Measurements from ENCODE around the gene MYB.

The MYB gene

DNA sequence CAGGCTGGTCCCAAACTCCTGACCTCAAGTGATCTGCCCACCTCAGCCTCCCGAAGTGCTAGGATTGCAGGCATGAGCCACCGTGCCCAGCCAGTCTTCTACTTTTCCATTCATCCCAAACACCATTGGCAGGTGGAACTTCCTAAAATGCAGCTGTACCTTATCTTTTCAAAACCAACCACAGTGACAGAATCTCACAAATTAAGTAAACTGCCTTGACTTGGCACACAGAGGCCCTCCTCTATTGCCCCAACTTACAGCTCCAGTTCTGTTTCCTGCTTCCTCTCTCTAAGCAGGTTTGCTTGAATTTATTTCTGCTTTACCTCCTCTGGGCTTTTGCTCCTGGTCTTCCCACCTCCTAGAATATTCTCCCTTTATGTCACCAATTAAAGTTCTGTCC lies 7.6 kb downstream of the MYB start:
- DNase-seq (ENCODE audit: low read depth in 3 of 3): no peak

- no peak for DNase-seq (ENCODE audit: low read depth in 3 of 3)
Measured at GRCh38 chr6:135189344-135189743, 8.2 kb downstream of the MYB start.

GRCh38 chr6:135191508-135192255 lies 10.6 kb downstream of the MYB start:
- DNase-seq (ENCODE audit: low read depth in 3 of 3): no peak

DNA sequence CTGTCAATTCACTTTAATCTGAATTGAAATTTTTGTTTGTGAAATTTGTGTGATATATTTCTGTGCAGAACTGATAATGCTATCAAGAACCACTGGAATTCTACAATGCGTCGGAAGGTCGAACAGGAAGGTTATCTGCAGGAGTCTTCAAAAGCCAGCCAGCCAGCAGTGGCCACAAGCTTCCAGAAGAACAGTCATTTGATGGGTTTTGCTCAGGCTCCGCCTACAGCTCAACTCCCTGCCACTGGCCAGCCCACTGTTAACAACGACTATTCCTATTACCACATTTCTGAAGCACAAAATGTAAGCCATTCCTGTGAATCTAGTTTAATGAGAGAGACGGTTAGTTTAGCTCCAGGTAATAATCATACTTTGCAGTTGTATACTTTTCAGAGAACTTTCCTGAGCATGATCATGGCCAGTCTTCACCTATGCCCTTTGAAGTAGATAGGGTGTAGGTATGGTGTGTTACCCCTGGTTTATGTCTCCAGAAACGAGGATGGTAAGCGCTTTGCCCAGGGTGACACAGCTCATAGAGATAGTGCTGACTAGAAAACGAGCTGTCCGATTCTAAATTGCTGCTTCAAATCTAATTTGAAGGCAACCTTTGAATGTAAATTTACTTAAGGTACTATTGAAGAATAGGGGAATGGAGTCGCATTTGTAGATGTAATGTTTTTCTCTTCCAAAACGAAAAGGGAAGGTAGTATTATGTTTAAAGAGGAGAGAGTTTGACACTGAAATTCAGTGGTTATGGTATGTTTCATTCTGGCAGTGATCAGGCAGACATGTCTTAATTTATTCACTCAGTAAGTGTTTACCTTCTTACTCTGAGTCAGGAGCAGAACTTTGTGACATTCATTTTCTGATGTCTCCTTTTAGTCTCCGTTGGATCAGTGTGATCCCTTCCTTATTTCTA lies 11.4 kb downstream of the MYB start:
- DNase-seq (ENCODE audit: low read depth in 3 of 3): no peak

GRCh38 chr6:135193221-135193620 lies 12.1 kb downstream of the MYB start:
- no peak for DNase-seq (ENCODE audit: low read depth in 3 of 3)

DNA sequence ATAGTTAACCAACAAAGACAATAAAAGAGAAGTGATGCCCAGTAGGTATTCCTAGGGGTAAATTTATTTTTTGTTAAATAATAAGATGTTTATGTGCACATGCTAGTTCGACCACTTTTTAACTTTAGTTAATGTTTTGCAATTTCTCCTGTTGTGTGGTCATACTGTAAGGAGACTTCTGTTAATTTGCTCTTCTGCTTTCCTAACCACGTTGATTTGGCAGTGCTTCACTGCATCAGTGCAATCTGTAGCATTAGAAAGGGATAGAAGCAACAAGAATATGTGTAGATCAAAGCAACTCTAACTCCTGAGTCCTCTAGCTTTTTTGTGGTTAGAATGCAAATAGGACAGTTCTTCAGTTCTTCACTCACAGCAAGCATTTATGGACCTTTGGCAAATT lies 13.9 kb downstream of the MYB start:
- no peak for DNase-seq (ENCODE audit: low read depth in 3 of 3)

GRCh38 chr6:135195522-135195921 lies 14.4 kb downstream of the MYB start:
- DNase-seq (ENCODE audit: low read depth in 3 of 3): no peak

DNA sequence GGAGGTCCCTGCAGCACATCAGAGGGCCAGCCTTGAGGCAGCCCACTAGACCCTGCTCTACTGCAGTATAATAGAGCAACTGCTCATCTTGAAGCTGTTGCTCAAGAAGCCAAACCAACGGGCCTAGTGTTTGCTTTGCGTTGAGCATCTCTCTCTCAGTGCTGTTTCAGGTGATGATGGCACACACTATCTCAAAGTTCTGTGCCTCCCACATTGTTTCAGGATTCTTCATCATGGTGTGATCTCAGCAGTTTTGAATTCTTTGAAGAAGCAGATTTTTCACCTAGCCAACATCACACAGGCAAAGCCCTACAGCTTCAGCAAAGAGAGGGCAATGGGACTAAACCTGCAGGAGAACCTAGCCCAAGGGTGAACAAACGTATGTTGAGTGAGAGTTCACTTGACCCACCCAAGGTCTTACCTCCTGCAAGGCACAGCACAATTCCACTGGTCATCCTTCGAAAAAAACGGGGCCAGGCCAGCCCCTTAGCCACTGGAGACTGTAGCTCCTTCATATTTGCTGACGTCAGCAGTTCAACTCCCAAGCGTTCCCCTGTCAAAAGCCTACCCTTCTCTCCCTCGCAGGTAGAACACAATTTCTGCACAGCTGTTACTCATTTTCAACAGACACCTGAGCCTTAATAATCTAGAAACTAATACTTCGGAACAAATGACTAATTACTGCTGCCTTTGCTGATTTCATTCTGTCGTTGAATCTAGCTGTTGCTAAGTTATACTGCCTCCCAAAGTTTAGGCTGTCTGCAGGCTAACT lies 15.8 kb downstream of the MYB start:
- peak in 1 of 3 donors; percentile 20 for DNase-seq (ENCODE audit: low read depth in 3 of 3)

DNA sequence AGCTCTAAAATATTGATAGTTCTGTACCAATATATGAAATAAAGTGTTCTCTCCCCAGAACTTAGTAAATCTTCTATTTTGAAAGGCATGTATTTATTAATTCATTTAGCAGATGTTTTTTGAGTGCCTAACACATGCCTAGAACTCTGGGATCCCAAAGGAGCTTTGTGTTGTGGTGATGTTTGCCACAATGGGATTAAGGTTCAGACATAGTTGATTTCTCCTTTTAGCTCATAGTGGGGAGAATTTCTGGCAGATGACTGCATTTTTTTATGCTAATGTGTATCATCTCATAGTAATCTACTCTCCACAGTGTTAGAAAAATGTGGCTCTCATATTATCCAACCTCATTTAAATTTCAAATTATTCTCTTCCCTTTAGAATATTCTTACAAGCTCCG lies 21.7 kb downstream of the MYB start:
- DNase-seq (ENCODE audit: low read depth in 3 of 3): no peak

- no peak for DNase-seq (ENCODE audit: low read depth in 3 of 3)
Measured at GRCh38 chr6:135204951-135205350, 23.8 kb downstream of the MYB start.

GRCh38 chr6:135209803-135210202 lies 28.7 kb downstream of the MYB start:
- DNase-seq (ENCODE audit: low read depth in 3 of 3): no peak

DNA sequence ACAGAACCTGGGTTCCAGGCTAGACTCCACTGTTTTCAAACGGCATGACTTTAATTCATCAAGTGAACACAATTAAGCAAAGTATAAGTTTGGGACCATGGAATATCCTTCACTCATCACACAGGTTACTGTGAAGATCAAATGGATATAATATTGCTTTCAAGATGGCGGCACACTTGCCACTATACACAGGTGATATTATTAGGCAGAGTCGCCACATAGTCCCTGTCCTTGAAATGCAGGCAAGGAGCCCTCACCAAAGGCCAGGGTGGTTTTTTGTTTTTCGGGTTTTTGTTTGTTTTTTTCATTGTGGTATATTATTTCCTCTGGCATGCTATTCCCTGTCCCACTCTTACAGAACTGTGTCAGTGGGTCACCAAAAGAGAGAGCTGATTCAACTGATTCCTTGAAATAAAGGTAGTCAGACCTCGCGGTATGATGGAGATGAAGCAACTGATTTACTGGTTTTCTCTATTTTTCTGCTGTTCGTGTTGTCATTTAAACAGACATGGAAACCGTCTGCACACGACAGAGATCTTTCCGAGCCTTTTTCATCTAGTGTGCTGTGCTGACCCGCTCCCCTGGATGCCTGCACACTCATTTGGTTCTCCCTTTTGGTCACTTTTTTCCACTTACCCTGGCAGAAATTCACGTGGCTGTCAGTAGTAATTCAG lies 29.7 kb downstream of the MYB start:
- DNase-seq (ENCODE audit: low read depth in 3 of 3): no peak

GRCh38 chr6:135211306-135211702 lies 30.2 kb downstream of the MYB start:
- DNase-seq (ENCODE audit: low read depth in 3 of 3): no peak

GRCh38 chr6:135212020-135212806 lies 31.1 kb downstream of the MYB start:
- no peak for DNase-seq (ENCODE audit: low read depth in 3 of 3)

- no peak for DNase-seq (ENCODE audit: low read depth in 3 of 3)
Measured at GRCh38 chr6:135212935-135213334, 31.8 kb downstream of the MYB start.

DNA sequence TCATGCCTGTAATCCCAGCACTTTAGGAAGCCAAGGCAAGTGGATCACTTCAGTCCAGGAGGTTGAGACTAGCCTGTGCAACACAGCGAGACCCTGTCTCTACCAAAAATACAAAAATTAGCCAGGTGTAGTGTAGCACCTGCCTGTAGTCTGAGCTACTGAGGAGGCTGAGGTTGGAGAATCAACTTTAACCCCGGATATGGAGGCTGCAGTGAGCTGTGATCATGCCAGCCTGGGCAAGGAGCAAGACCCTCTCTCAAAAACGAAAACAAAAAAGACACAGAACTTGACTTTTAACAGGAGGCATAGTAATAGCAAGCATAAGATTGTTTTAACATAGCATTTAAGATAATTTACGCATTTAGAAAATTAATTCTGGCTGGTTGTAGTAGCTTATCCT lies 32.5 kb downstream of the MYB start:
- no peak for DNase-seq (ENCODE audit: low read depth in 3 of 3)

DNA sequence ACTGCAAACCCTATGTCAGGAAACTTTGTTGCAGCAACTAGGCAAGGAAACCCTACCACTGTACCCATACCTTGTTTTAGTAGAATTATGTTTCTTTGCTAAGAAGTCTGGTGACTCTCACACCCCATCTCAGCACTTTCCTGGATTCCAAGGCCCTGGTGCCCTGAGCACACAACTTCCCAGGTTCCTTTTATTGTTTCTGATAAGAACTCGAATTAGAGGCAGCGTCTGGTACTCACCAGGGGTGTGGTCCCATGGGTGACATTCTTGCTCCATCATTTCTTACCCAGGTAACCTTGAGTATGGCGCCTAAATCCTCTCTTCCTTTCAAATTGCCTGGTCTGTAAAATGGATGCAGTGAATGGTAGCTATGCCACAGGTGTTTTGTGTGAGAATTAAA lies 34.1 kb downstream of the MYB start:
- no peak for DNase-seq (ENCODE audit: low read depth in 3 of 3)

DNA sequence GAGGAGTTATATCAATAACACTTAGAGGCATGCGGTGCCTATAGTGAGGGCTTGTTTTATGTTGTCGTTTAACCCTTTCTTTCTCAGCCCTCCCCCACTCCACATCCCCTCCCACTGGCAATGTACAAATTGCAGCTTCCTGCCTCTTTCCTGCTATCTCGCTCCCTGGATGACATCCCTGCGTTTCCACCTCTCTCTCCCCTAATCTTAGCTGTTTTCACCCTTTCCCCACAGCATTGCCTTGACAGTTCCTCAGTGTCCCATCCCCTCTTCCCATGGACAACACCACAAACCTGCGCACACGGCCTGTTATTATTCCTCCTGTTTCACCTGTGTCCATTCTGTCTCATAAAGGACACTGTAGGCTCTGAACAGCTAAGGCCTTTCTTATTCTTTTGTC lies 34.5 kb downstream of the MYB start:
- DNase-seq (ENCODE audit: low read depth in 3 of 3): no peak

- no peak for DNase-seq (ENCODE audit: low read depth in 3 of 3)
Measured at GRCh38 chr6:135217663-135218062, 36.6 kb downstream of the MYB start.

- no peak for DNase-seq (ENCODE audit: low read depth in 3 of 3)
Measured at GRCh38 chr6:135219346-135219745, 38.2 kb downstream of the MYB start.

DNA sequence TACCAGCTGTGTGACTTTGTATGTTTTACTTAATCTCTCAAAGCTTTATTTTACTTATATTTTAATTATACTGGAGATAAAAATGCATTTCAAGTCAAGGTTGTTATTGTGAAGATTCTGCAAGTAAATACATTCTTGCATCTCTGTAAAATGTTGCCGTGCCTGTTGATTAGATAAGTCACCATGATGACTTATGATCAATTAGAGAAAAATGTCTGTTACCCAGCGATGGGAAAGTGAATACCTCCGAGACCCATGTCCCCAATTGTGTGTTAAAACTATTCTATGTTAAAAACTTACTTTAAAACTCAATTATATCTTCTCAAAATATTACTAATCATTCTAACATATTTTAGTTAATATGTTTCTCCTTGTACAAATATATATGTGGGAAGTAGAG lies 39.9 kb downstream of the MYB start:
- DNase-seq (ENCODE audit: low read depth in 3 of 3): no peak
